ENCODE results near the gene ERICH4. TPM values are rescaled to one million over a fixed set of nuclear protein-coding genes. Genes with fewer than 3 reads are reported as not detected.

Gene ERICH4
- total and polyA plus RNA-seq, 2 donors (not counting 3 experiments of a cell fraction or from before 2014, with no cell fraction given) = not detected

DNA sequence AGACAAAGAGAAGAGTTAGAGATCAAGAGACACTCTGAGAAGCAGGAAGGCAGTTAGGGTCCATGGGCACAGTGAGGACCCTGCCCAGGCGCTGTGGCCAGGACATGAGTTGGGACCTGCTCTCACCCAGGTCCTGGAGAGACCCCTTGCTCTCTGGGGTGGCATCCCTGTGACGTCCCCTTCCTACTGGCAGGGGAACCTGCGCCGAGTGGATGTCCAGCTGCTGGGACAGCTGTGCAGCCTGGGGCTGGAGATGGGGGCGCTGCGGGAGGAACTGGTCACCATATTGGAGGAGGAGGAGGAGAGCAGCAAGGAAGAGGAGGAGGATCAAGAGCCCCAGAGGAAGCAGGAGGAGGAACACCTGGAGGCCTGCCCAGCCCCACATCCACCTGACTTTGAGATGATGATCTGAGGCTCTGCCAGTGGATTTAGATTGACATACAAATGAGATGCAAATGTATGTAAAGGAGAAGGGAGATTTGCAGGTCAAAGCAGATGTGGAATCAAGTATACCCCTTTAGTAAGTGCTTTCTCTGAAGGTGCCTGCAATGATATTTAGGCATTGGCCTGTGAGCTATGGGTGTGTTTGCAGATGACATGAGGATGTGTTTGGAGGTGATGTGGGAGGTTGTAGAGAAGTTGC is 978 bp downstream of the ERICH4 start:
- dilution Hi-C loops (cut with MboI; ENCODE audit: extremely low pct_ligation_motif_present, low sequenced_read_pairs) (no loop called here), intact Hi-C loops (cut with micrococcal nuclease) (no loop called here)
- H2AFZ ChIP-seq (ENCODE audit: low read depth, low read length) = no peak overlapping the region
- TF ChIP-seq MYC (IDR thresholded peaks at IDR 0.05; ENCODE audit: low read depth, low read length) (no peak), FOS (IDR thresholded peaks at IDR 0.05; ENCODE audit: borderline replicate concordance, insufficient read depth, low read length) (no peak), GATA2 (IDR thresholded peaks at IDR 0.05; ENCODE audit: insufficient read depth, insufficient read length, low read depth, low read length) (no peak), POLR2AphosphoS5 (IDR thresholded peaks at IDR 0.05; ENCODE audit: insufficient read depth, low read depth, low read length) (no peak), EZH2 (IDR thresholded peaks at IDR 0.05; ENCODE audit: borderline replicate concordance, low read depth, low read length, severe bottlenecking) (no peak), POLR2A (IDR thresholded peaks at IDR 0.05; ENCODE audit: low read depth, low read length) (no peak), JUN (IDR thresholded peaks at IDR 0.05; ENCODE audit: borderline replicate concordance, insufficient read depth, insufficient read length, low read depth) (no peak)
- TF ChIP-seq, protein P1, sequence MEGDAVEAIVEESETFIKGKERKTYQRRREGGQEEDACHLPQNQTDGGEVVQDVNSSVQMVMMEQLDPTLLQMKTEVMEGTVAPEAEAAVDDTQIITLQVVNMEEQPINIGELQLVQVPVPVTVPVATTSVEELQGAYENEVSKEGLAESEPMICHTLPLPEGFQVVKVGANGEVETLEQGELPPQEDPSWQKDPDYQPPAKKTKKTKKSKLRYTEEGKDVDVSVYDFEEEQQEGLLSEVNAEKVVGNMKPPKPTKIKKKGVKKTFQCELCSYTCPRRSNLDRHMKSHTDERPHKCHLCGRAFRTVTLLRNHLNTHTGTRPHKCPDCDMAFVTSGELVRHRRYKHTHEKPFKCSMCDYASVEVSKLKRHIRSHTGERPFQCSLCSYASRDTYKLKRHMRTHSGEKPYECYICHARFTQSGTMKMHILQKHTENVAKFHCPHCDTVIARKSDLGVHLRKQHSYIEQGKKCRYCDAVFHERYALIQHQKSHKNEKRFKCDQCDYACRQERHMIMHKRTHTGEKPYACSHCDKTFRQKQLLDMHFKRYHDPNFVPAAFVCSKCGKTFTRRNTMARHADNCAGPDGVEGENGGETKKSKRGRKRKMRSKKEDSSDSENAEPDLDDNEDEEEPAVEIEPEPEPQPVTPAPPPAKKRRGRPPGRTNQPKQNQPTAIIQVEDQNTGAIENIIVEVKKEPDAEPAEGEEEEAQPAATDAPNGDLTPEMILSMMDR (IDR thresholded peaks at IDR 0.05; ENCODE audit: extremely low read depth in 1 of 2, insufficient read depth in 1 of 2, low read depth in 1 of 2, low read length in 2 of 2) = no peak
- TF ChIP-seq, protein P2, sequence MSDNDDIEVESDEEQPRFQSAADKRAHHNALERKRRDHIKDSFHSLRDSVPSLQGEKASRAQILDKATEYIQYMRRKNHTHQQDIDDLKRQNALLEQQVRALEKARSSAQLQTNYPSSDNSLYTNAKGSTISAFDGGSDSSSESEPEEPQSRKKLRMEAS (IDR thresholded peaks at IDR 0.05; ENCODE audit: insufficient read depth, insufficient read length) = no peak
- H3K9me1 ChIP-seq (replicated peaks; ENCODE audit: control insufficient read depth, extremely low read depth, insufficient read depth, low read length) = no peaks in the 10 kb centered on the region
- H3K4me2 ChIP-seq (ENCODE audit: insufficient read depth, low read length) = no peak overlapping the region
- peaks cover 7 to 9% of the 10 kb centered on the region in 2 experiments for H3K27me3 ChIP-seq (ENCODE audit: control insufficient read depth in 2 of 2, insufficient read depth in 2 of 2, low read length in 2 of 2)
- ChIA-PET CTCF (interaction anchor here (0.7 to 1.0 kb wide), 2 partner anchors 94 to 127 kb away, joined by 3 to 5 read pairs; no protein-coding TSS in a partner anchor), POLR2A (no interaction called here)
- peaks cover 3% of the 10 kb centered on the region for H3K4me1 ChIP-seq (ENCODE audit: control insufficient read depth, extremely low read depth, insufficient read depth, low read length)
- H3K4me3 ChIP-seq (replicated peaks in 1 of 3; ENCODE audit: insufficient read depth in 1 of 3, low read depth in 1 of 3, low read length in 3 of 3) = no peak overlapping the region
- H3K36me3 ChIP-seq (ENCODE audit: control insufficient read depth in 2 of 2, extremely low read depth in 1 of 2, insufficient read depth in 2 of 2, low read length in 2 of 2) = no peaks in the 10 kb centered on the region
- H3K79me2 ChIP-seq (ENCODE audit: control insufficient read depth, insufficient read depth, low read length) = no peaks in the 10 kb centered on the region
- DNase-seq (ENCODE audit: low read depth, low spot score) (no peak), FAIRE-seq (no peak)
- no peaks in the 10 kb centered on the region for H4K20me1 ChIP-seq (replicated peaks; ENCODE audit: control insufficient read depth, extremely low read depth, insufficient read depth, low read length)
- no peak overlapping the region for H3K27ac ChIP-seq (ENCODE audit: insufficient read depth, low read depth, low read length)
- H3K9me3 ChIP-seq (replicated peaks; ENCODE audit: control insufficient read depth, insufficient read depth, low read length) = no peaks in the 10 kb centered on the region
- BruUV-seq (replicated peaks) = no TSS peak
- no peak overlapping the region for H3K9ac ChIP-seq (replicated peaks; ENCODE audit: extremely low read depth, insufficient read depth, low read length)
